Mucosa of descending colon (tissue), 3 donors: ENCODE measurements around the gene CXCR3. TPM values are rescaled to one million over a fixed set of nuclear protein-coding genes. Genes with fewer than 3 reads are reported as not detected.

Source experiments
- ATAC-seq: fragments of 200-7000 bp; cut with Tn5 transposase; one replicate; pipeline ENCODE4 v1.9.1; 2020; ENCODE audit warnings: mild to moderate bottlenecking, moderate library complexity
- DNase-seq, 3 donors: peaks; one replicate each; pipeline ENCODE4 v3.0.0-alpha.2; 2020
- H3K36me3 ChIP-seq: fragments of 200-600 bp; one replicate; pipeline ENCODE4 v1.8.0; 2021; ENCODE audit warnings: low read depth, mild to moderate bottlenecking
- H3K4me1 ChIP-seq: fragments of 200-600 bp; one replicate; pipeline ENCODE4 v1.8.0; 2021; ENCODE audit warnings: low read depth, mild to moderate bottlenecking
- H3K4me3 ChIP-seq: fragments of 200-600 bp; one replicate; pipeline ENCODE4 v1.8.0; 2021; ENCODE audit warnings: mild to moderate bottlenecking
- H3K9me3 ChIP-seq: fragments of 200-600 bp; one replicate; pipeline ENCODE4 v1.8.0; 2021; ENCODE audit warnings: mild to moderate bottlenecking
- intact Hi-C, 2 donors: fragments of 100-400 bp; cut with DNase I in 1 of 2; cut with micrococcal nuclease in 1 of 2; formaldehyde crosslinking; loops; one replicate each; pipeline versions ENCODE4 v1.11.0 to v1.11.1; 2022; cut with DNase I, micrococcal nuclease
- total RNA-seq, 3 donors: library from RNA; stranded (reverse); fragmentation: NEBNext Ultra II Directional in 2 of 3; extraction: Animal tissue kit (Norgen Biotek cat#: 25700) in 2 of 3; gene quantifications; one replicate each; pipeline versions ENCODE4 v1.2.1 to v1.2.4, GENCODE V29; 2021 to 2023
- TF ChIP-seq, protein P1 (sequence below): fragments of 200-600 bp; IDR thresholded peaks from one replicate; pipeline ENCODE4 v1.8.0; 2022; ENCODE audit warnings: antibody characterized with exemption, mild to moderate bottlenecking
- donor health status: DM: no; HTN: no; CAD: no; lungs with moderate emphysema.
- donor health status: DM: no; HTN: no; CAD: no.
- donor health status: DM: no; HTN: yes; CAD: no.

The CXCR3 gene
- total RNA-seq, 3 donors from 2014 or later = 1.9 to 6.1 (median 2.1) TPM

GRCh38 chrX:71618787-71619186 lies 476 bp upstream of the CXCR3 start:
- ATAC-seq = no peak
- no peak overlapping the region for H3K4me3 ChIP-seq
- DNase-seq = no peak
- H3K9me3 ChIP-seq = no peaks in the 10 kb centered on the region
- H3K4me1 ChIP-seq = peaks cover 17% of the 10 kb centered on the region
- no peaks in the 10 kb centered on the region for H3K36me3 ChIP-seq
- intact Hi-C loops = no loop called here
- TF ChIP-seq, protein P1, sequence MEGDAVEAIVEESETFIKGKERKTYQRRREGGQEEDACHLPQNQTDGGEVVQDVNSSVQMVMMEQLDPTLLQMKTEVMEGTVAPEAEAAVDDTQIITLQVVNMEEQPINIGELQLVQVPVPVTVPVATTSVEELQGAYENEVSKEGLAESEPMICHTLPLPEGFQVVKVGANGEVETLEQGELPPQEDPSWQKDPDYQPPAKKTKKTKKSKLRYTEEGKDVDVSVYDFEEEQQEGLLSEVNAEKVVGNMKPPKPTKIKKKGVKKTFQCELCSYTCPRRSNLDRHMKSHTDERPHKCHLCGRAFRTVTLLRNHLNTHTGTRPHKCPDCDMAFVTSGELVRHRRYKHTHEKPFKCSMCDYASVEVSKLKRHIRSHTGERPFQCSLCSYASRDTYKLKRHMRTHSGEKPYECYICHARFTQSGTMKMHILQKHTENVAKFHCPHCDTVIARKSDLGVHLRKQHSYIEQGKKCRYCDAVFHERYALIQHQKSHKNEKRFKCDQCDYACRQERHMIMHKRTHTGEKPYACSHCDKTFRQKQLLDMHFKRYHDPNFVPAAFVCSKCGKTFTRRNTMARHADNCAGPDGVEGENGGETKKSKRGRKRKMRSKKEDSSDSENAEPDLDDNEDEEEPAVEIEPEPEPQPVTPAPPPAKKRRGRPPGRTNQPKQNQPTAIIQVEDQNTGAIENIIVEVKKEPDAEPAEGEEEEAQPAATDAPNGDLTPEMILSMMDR = no peak

DNA sequence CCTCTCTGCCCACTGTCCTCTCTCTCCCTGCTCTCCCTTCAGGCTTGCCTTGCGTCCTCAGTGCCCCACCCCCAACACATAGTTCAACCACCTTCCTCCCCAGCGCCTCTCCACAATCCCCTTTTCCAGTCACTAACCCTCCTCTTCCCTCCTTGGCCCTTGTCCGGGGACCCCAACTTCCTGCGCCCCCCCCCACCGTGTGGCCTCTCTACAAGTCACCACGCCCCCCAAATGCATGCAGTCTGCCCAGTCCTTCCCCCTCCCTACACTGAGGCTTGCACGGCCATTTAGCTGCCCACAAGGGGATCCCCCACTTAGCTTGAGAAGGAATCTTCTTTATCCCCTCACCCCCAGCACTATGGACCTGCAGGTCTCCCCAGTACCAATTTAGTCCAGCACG lies 569 bp downstream of the CXCR3 start:
- TF ChIP-seq, protein P1 = no peak
- peaks cover 6% of the 10 kb centered on the region for H3K4me1 ChIP-seq
- intact Hi-C loops = no loop called here
- DNase-seq (peak in 1 of 3 donors; percentile 50), ATAC-seq (peak; percentile 18)
- no peak overlapping the region for H3K4me3 ChIP-seq
- no peaks in the 10 kb centered on the region for H3K9me3 ChIP-seq
- H3K36me3 ChIP-seq = no peaks in the 10 kb centered on the region

DNA sequence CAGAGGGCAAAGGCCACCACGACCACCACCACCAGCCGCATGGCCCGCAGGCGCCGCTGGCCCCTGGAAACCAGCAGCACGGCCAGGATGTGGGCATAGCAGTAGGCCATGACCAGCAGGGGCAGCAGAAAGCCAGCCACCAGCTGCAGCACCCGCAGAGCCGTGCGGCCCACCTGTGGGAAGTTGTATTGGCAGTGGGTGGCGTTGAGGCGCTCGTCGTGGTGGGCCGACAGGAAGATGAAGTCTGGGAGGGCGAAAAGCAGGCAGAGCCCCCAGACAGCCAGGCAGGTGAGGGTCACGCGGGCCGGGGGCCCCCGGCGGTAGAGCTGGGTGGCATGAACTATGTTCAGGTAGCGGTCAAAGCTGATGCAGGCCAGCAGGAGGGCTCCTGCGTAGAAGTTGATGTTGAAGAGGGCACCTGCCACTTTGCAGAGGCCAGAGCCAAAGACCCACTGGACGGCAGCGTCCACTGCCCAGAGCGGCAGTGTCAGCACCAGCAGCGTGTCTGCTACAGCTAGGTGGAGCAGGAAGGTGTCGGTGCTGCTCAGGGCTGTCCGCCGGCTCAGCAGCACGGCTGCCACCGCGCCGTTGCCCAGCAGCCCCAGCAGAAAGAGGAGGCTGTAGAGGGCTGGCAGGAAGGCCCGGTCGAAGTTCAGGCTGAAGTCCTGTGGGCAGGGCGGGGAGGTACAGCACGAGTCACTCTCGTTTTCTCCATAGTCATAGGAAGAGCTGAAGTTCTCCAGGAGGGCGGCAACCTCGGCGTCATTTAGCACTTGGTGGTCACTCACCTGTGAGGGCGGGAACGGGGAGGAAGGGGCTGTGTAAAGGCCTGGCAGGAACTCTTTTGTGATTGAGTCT lies 1.4 kb downstream of the CXCR3 start:
- intact Hi-C loops = no loop called here
- Histone ChIP-seq H3K9me3 (no peaks in the 10 kb centered on the region), H3K4me1 (no peaks in the 10 kb centered on the region), H3K36me3 (no peaks in the 10 kb centered on the region), H3K4me3 (no peak overlapping the region)
- TF ChIP-seq, protein P1 = no peak
- peak; percentile 77 to 86 (median 83) for DNase-seq
- ATAC-seq = peak; percentile 84

DNA sequence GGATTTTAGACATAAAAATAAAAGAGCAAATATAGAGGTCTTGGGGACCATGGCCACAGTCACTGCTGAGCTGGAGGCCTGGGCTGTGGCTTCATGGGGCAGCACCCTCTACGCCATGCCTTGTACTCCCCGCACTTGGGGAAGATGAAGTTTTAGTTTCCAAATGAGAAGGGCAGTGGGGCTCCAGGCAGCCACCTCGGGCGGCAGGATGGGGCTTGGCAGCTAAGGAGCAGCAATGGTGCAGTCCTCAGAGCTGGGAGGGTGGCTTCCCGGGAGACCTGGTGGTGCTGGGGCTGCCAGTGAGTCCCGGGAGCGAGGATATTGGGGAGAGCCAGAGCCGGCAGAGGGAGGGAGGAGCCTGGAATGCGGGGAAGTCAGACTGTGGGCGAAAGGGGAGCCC lies 2.4 kb downstream of the CXCR3 start:
- no peaks in the 10 kb centered on the region for H3K9me3 ChIP-seq
- no peak overlapping the region for H3K4me3 ChIP-seq
- no peak for DNase-seq
- ATAC-seq = no peak
- H3K4me1 ChIP-seq = no peaks in the 10 kb centered on the region
- no peaks in the 10 kb centered on the region for H3K36me3 ChIP-seq
- TF ChIP-seq, protein P1 = no peak
- intact Hi-C loops = no loop called here

DNA sequence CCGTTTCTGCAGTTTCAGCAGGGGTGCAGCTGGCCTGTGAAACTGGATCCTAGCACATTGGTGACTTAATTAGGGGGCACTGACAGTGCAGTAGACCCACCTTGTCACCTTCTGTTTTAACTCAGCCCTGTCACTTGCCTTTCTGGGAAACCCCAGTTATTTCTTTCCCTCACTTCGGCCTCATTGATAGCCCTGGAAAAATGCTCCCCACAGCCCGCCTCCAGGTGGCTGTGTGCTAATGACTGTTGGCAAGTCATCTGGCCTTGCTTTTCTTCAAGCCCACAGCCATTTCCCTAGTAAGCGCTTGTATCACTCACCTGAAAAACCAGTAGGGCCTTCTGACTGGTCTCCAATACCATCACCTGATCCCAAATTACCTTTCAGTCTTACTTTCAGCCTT lies 3.3 kb downstream of the CXCR3 start:
- H3K36me3 ChIP-seq = no peaks in the 10 kb centered on the region
- no peak for ATAC-seq
- H3K4me1 ChIP-seq = no peaks in the 10 kb centered on the region
- no peak overlapping the region for H3K4me3 ChIP-seq
- DNase-seq = no peak
- intact Hi-C loops = no loop called here
- TF ChIP-seq, protein P1 = no peak
- no peaks in the 10 kb centered on the region for H3K9me3 ChIP-seq
